SK-N-SH (cell line): Measurements from ENCODE around the gene WDR27.

ENCODE experiments used
- CHD2 ChIP-seq: fragments of 150-350 bp; IDR thresholded peaks from 2 replicates; pipeline ENCODE4 v1.6.1; 2018; ENCODE audit warnings: low read length; ENCODE audit not compliant: partially characterized antibody
- ELF1 ChIP-seq: IDR thresholded peaks from 2 replicates; pipeline ENCODE4 v1.4.0; 2012
- GABPA ChIP-seq: IDR thresholded peaks from 2 replicates; pipeline ENCODE4 v1.4.0; 2012; ENCODE audit warnings: low read depth, mild to moderate bottlenecking
- JUND ChIP-seq: IDR thresholded peaks from 2 replicates; pipeline ENCODE4 v1.4.0; 2012
- NRF1 ChIP-seq: IDR thresholded peaks from 2 replicates; pipeline ENCODE4 v1.6.1; 2012; ENCODE audit warnings: low read depth, mild to moderate bottlenecking, low read length
- RAD21 ChIP-seq: IDR thresholded peaks from 2 replicates; pipeline ENCODE4 v1.6.1; 2012; ENCODE audit warnings: mild to moderate bottlenecking, low read length
- TAF1 ChIP-seq: IDR thresholded peaks from 2 replicates; pipeline ENCODE4 v1.6.1; 2012; ENCODE audit warnings: low read depth, mild to moderate bottlenecking, low read length, moderate library complexity, borderline replicate concordance
- TF ChIP-seq, protein P1 (sequence below): fragments of 200-600 bp; sonication (generic); IDR thresholded peaks from 2 replicates; pipeline ENCODE4 v1.6.1; 2017; ENCODE audit warnings: antibody characterized with exemption, mild to moderate bottlenecking, moderate library complexity
- TF ChIP-seq, protein P2 (sequence below): IDR thresholded peaks from 2 replicates; pipeline ENCODE4 v1.4.0; 2012; ENCODE audit warnings: low read depth

DNA sequence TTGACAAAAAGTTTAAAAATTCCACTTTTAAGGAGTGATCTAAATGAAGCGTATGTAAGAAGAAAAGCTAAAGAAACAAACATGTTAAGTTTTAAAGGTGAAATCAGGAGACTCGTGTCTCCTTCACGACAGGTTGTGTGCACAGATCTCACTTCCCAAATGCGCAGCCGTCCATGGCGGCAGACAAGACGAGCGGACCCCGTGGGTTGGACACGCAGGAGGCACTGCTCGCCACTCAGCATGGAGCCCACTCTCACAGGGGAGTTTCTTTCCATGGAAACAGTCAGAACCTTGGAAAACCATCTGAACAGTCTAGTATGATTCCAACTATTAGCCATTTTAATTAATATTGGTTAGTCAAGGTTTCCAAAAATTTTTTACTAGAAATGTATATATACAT lies 48.9 kb downstream of the WDR27 start:
- TF ChIP-seq, protein P1, sequence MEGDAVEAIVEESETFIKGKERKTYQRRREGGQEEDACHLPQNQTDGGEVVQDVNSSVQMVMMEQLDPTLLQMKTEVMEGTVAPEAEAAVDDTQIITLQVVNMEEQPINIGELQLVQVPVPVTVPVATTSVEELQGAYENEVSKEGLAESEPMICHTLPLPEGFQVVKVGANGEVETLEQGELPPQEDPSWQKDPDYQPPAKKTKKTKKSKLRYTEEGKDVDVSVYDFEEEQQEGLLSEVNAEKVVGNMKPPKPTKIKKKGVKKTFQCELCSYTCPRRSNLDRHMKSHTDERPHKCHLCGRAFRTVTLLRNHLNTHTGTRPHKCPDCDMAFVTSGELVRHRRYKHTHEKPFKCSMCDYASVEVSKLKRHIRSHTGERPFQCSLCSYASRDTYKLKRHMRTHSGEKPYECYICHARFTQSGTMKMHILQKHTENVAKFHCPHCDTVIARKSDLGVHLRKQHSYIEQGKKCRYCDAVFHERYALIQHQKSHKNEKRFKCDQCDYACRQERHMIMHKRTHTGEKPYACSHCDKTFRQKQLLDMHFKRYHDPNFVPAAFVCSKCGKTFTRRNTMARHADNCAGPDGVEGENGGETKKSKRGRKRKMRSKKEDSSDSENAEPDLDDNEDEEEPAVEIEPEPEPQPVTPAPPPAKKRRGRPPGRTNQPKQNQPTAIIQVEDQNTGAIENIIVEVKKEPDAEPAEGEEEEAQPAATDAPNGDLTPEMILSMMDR, result no peak
- TF ChIP-seq, protein P2, sequence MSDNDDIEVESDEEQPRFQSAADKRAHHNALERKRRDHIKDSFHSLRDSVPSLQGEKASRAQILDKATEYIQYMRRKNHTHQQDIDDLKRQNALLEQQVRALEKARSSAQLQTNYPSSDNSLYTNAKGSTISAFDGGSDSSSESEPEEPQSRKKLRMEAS, result no peak
- TF ChIP-seq TAF1 (no peak), RAD21 (no peak), JUND (no peak), ELF1 (no peak), CHD2 (no peak), NRF1 (no peak), GABPA (no peak)
